A673 (cell line): ENCODE data around the gene EIF1AD. TPM values are rescaled to one million over a fixed set of nuclear protein-coding genes. Genes with fewer than 3 reads are reported as not detected.
"Not testable (repeated sequence)": the region's sequence is repeated elsewhere in the genome, so short reads cannot be mapped to it uniquely, and the experiment has no call there.

Source experiments
- BruUV-seq: library from RNA; stranded (reverse); fragments of 400-500 nt; replicated peaks from 2 replicates; lab custom pipeline; 2021; lab: Mats Ljungman, UMichigan
- CTCF ChIA-PET: fragments of 300-600 bp; sonication (Branson Sonifier 250); formaldehyde crosslinking; loops from one replicate; lab custom pipeline; 2022; ENCODE audit warnings: antibody characterized with exemption; lab: Charles Lee
- POLR2A ChIA-PET: fragments of 300-600 bp; sonication (Branson Sonifier 250); formaldehyde crosslinking; loops from one replicate; lab custom pipeline; 2022; ENCODE audit warnings: antibody characterized with exemption; ENCODE audit not compliant: low non-redundant PET; lab: Charles Lee
- DNase-seq: peaks from one replicate; pipeline ENCODE4 v3.0.0-alpha.2; 2015; ENCODE audit warnings: low spot score
- H3K27ac ChIP-seq: fragments of 200-600 bp; sonication (generic); 2 replicates; pipeline ENCODE4 v1.5.1; 2016; ENCODE audit warnings: mixed run types, low read depth, mild to moderate bottlenecking, mixed read lengths, antibody characterized with exemption, low read length; ENCODE audit not compliant: poor library complexity, severe bottlenecking
- H3K27me3 ChIP-seq: fragments of 200-600 bp; sonication (generic); replicated peaks from 2 replicates; pipeline ENCODE4 v1.6.1; 2017; ENCODE audit warnings: mixed run types, low read depth, mild to moderate bottlenecking, mixed read lengths, antibody characterized with exemption, low read length; ENCODE audit not compliant: insufficient read depth, poor library complexity
- H3K36me3 ChIP-seq: fragments of 200-600 bp; sonication (generic); 2 replicates; pipeline ENCODE4 v1.6.1; 2016; ENCODE audit warnings: mixed run types, mild to moderate bottlenecking, mixed read lengths, antibody characterized with exemption, low read length; ENCODE audit not compliant: insufficient read depth, poor library complexity, severe bottlenecking
- H3K4me1 ChIP-seq: fragments of 200-600 bp; sonication (generic); 2 replicates; pipeline ENCODE4 v1.6.1; 2017; ENCODE audit warnings: mixed run types, mild to moderate bottlenecking, mixed read lengths, antibody characterized with exemption, low read length; ENCODE audit not compliant: insufficient read depth, poor library complexity, severe bottlenecking
- H3K4me3 ChIP-seq: fragments of 200-600 bp; sonication (generic); 2 replicates; pipeline ENCODE4 v1.5.1; 2016; ENCODE audit warnings: low read depth, mixed run types, mild to moderate bottlenecking, mixed read lengths, low read length; ENCODE audit not compliant: poor library complexity, severe bottlenecking
- H3K9me3 ChIP-seq: fragments of 200-600 bp; sonication (generic); 2 replicates; pipeline ENCODE4 v1.6.1; 2016; ENCODE audit warnings: mixed run types, low read depth, mild to moderate bottlenecking, mixed read lengths, antibody characterized with exemption, low read length; ENCODE audit not compliant: poor library complexity, severe bottlenecking
- EZH2 ChIP-seq: fragments of 200-600 bp; sonication (generic); IDR thresholded peaks from 2 replicates; pipeline ENCODE4 v1.6.1; 2017; ENCODE audit warnings: borderline replicate concordance, low read depth, mild to moderate bottlenecking, mixed read lengths, antibody characterized with exemption, low read length; ENCODE audit not compliant: poor library complexity, severe bottlenecking
- intact Hi-C: fragments of 100-400 bp; cut with micrococcal nuclease; formaldehyde crosslinking; loops from one replicate; pipeline ENCODE4 v1.10.0; 2022; ENCODE audit not compliant: unreplicated experiment
- total RNA-seq: library from RNA; stranded (reverse); gene quantifications from 2 replicates; pipeline ENCODE4 v1.2.3, GENCODE V29; 2021
- TF ChIP-seq, protein P1 (sequence below): fragments of 300-800, 200-600 bp; sonication (generic); conservative IDR thresholded peaks from 2 replicates; pipeline ENCODE4 v1.5.1; 2017; ENCODE audit warnings: low read depth, mild to moderate bottlenecking, antibody characterized with exemption, low read length, moderate library complexity, mixed read lengths

Gene EIF1AD
- total RNA-seq, 1 experiment from 2014 or later: 86.2 TPM

DNA sequence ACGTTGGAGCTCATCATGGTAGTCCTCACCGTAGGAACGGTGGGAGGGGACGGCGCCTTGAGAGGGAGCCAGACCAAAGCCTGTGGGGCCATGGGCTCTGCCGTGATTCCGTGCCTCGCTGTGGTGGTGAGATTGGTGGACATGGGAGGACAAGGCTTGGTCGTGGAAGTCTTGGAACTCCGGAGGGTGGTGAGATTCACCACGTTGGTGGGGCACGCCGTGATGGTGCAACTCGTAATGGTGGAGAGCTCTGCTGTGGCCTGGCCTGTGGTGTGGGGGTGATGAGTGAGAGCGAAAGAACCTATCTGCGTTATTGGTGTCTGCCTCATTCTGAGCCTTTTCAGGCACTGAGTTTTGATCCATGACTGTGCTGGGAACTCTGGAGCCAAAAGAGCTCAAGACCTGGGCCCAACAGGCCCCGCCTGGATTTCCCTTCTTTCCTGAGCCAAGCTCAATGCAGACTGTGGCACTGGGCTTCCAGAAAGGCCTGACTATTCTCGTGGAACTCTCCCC, 24.1 kb upstream of the EIF1AD start, which contains the start of gene CATSPER1:
Gene CATSPER1, minus strand, starts transcription at position 463 of the 513 bp plus-strand sequence. Its CDS starts 100 bp downstream, at position 363.
- CTCF ChIA-PET: no interaction called here

DNA sequence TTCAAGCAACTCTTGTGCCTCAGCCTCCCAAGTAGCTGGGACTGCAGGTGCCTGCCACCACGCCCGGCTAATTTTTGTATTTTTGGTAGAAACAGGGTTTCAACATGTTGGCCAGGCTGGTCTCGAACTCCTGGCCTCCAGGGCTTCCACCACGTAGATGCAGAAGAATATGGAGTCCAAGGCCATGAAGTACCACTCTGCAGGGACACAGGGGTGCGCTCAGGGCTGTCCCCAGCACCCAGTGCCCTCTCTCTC, 21.2 kb upstream of the EIF1AD start:
- H3K4me1 ChIP-seq, POLR2A ChIA-PET, H3K4me3 ChIP-seq, H3K27me3 ChIP-seq, H3K27ac ChIP-seq, intact Hi-C loops, H3K36me3 ChIP-seq, DNase-seq, BruUV-seq, H3K9me3 ChIP-seq: not testable (repeated sequence)
- CTCF ChIA-PET: interaction anchor here (0.6 to 1.4 kb wide), 2 partner anchors 22 to 289 kb away, joined by 3 to 8 read pairs; no protein-coding TSS in a partner anchor

More for the DNA sequence above, 24.1 kb upstream of the EIF1AD start, which contains the start of gene CATSPER1:
- no peak for DNase-seq
- no peaks in the 10 kb centered on the region for H3K4me1 ChIP-seq
- TF ChIP-seq, protein P1, sequence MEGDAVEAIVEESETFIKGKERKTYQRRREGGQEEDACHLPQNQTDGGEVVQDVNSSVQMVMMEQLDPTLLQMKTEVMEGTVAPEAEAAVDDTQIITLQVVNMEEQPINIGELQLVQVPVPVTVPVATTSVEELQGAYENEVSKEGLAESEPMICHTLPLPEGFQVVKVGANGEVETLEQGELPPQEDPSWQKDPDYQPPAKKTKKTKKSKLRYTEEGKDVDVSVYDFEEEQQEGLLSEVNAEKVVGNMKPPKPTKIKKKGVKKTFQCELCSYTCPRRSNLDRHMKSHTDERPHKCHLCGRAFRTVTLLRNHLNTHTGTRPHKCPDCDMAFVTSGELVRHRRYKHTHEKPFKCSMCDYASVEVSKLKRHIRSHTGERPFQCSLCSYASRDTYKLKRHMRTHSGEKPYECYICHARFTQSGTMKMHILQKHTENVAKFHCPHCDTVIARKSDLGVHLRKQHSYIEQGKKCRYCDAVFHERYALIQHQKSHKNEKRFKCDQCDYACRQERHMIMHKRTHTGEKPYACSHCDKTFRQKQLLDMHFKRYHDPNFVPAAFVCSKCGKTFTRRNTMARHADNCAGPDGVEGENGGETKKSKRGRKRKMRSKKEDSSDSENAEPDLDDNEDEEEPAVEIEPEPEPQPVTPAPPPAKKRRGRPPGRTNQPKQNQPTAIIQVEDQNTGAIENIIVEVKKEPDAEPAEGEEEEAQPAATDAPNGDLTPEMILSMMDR: no peak
- TF ChIP-seq EZH2: no peak
- no peaks in the 10 kb centered on the region for H3K9me3 ChIP-seq
- POLR2A ChIA-PET: interaction anchor here (0.8 kb wide), 1 partner anchor 23 kb away, joined by 6 read pairs; no protein-coding TSS in a partner anchor
- no TSS peak for BruUV-seq
- no peak within 1 kb of the TSS for H3K4me3 ChIP-seq
- intact Hi-C loops: no loop called here
- no peak within 1 kb of the TSS for H3K27ac ChIP-seq
- H3K36me3 ChIP-seq: no peaks in the 10 kb centered on the region
- H3K27me3 ChIP-seq: no peaks in the 10 kb centered on the region

- ChIA-PET POLR2A (no interaction called here), CTCF (interaction anchor here (0.6 to 1.4 kb wide), 10 partner anchors 12 to 290 kb away, joined by 3 to 9 read pairs (median 3); no protein-coding TSS in a partner anchor)
- DNase-seq: peak; percentile 88
- H3K4me3 ChIP-seq: peak overlapping the region; percentile 30
- H3K27ac ChIP-seq: no peak overlapping the region
- no peaks in the 10 kb centered on the region for H3K36me3 ChIP-seq
- TF ChIP-seq EZH2: no peak
- TF ChIP-seq, protein P1: peak; percentile 99
- no peaks in the 10 kb centered on the region for H3K27me3 ChIP-seq
- H3K9me3 ChIP-seq: no peaks in the 10 kb centered on the region
- BruUV-seq: no TSS peak
- no peaks in the 10 kb centered on the region for H3K4me1 ChIP-seq
- intact Hi-C loops: no loop called here
Measured at GRCh38 chr11:66022401-66023185, 20.6 kb upstream of the EIF1AD start.
